Skeletal muscle tissue (tissue), 2 donors: ENCODE results near the gene IP6K1. TPM values are rescaled to one million over a fixed set of nuclear protein-coding genes. Genes with fewer than 3 reads are reported as not detected.

ENCODE experiments used
- small RNA-seq: library from RNA; depleted of rRNA; stranded (forward); fragments of <200 nt; gene quantifications from one replicate; pipeline ENCODE3, GENCODE V24; 2014
- total RNA-seq: library from RNA; depleted of rRNA; stranded (reverse); fragments of >200 nt; gene quantifications from one replicate; pipeline ENCODE4 v1.2.3, GENCODE V29; 2014

Gene IP6K1
- total RNA-seq, 1 donor from 2014 or later: 23.5 TPM

Small RNA genes within 50 kb of the gene (small RNA-seq; reads per million reads assigned to genes)
- gene AMIGO3 (not detected), gene COX6CP14 (not detected)

Other genes starting within 250 kb of the IP6K1 start
- gene BSN, start 232.1 kb downstream of the IP6K1 start, total RNA-seq: under 0.01 TPM
- gene APEH, start 112.2 kb downstream of the IP6K1 start, total RNA-seq: 75.2 TPM
- gene MST1, start 97.1 kb downstream of the IP6K1 start, total RNA-seq: 1.6 TPM
- 31.3 TPM for gene RNF123, start 97.0 kb downstream of the IP6K1 start, total RNA-seq
- gene AMIGO3, start 66.9 kb downstream of the IP6K1 start, total RNA-seq: under 0.01 TPM
- 9.9 TPM for gene GMPPB, start 62.6 kb downstream of the IP6K1 start, total RNA-seq
- not detected for gene CDHR4, start 13.3 kb upstream of the IP6K1 start, total RNA-seq
- gene INKA1, start 16.7 kb upstream of the IP6K1 start, total RNA-seq: 11.5 TPM
- gene UBA7, start 27.4 kb upstream of the IP6K1 start, total RNA-seq: 29.7 TPM
- gene TRAIP, start 70.0 kb upstream of the IP6K1 start, total RNA-seq: 2.6 TPM
- not detected for gene CAMKV, start 83.4 kb upstream of the IP6K1 start, total RNA-seq
- gene MST1R, start 117.3 kb upstream of the IP6K1 start, total RNA-seq: 2.6 TPM
- gene MON1A, start 143.3 kb upstream of the IP6K1 start, total RNA-seq: 5.7 TPM
- 49.1 TPM for gene RBM6, start 153.6 kb upstream of the IP6K1 start, total RNA-seq